Endothelial cell of umbilical vein (primary cell): ENCODE results near the gene STAG1. TPM values are rescaled to one million over a fixed set of nuclear protein-coding genes. Genes with fewer than 3 reads are reported as not detected.

Experiments used
- BruUV-seq: library from RNA; stranded (reverse); fragments of 400-500 nt; replicated peaks from 2 replicates; lab custom pipeline; 2021; lab: Mats Ljungman, UMichigan
- CTCF ChIA-PET: fragments of 300-600, 350-600 bp; sonication (Branson Sonifier 250); formaldehyde crosslinking; loops from one replicate; lab custom pipeline; 2021; ENCODE audit warnings: antibody characterized with exemption, inconsistent platforms; lab: Charles Lee
- POLR2A ChIA-PET: fragments of 300-600, 350-600 bp; sonication (Branson Sonifier 250); formaldehyde crosslinking; loops from one replicate; lab custom pipeline; 2021; ENCODE audit warnings: antibody characterized with exemption, inconsistent platforms; lab: Charles Lee
- DNase-seq: peaks from one replicate; pipeline ENCODE4 v3.0.0-alpha.2; 2011; ENCODE audit warnings: low read depth, low spot score
- FAIRE-seq: peaks from 2 replicates; lab custom pipeline; 2011; peaks lifted over from hg19 to GRCh38; lab: Jason Lieb, UNC
- H2AFZ ChIP-seq: 2 replicates; pipeline ENCODE4 v1.6.0; 2012; ENCODE audit warnings: low read depth, low read length, control low read depth, inconsistent platforms
- H3K27ac ChIP-seq: 2 replicates; pipeline ENCODE4 v1.5.1; 2011; ENCODE audit warnings: low read depth, mild to moderate bottlenecking, control low read depth, low read length, moderate library complexity; ENCODE audit not compliant: insufficient read depth
- H3K27me3 ChIP-seq, 2 experiments: 2 replicates each; pipeline versions ENCODE4 v1.6.0 to v1.6.1; 2011; ENCODE audit warnings: low read length in 2 of 2, mixed read lengths in 1 of 2; ENCODE audit not compliant: control insufficient read depth in 2 of 2, insufficient read depth in 2 of 2
- H3K36me3 ChIP-seq, 2 experiments: 2 replicates in 1 of 2; 3 replicates in 1 of 2; pipeline ENCODE4 v1.5.1; 2011; ENCODE audit warnings: low read length in 2 of 2, mild to moderate bottlenecking in 1 of 2, moderate library complexity in 1 of 2; ENCODE audit not compliant: control insufficient read depth in 2 of 2, insufficient read depth in 2 of 2; ENCODE audit errors: extremely low read depth in 1 of 2
- H3K4me1 ChIP-seq: 3 replicates; pipeline ENCODE4 v1.5.1; 2011; ENCODE audit warnings: mild to moderate bottlenecking, low read length; ENCODE audit not compliant: control insufficient read depth, insufficient read depth; ENCODE audit errors: extremely low read depth
- H3K4me2 ChIP-seq: 2 replicates; pipeline ENCODE4 v1.6.1; 2011; ENCODE audit warnings: low read length, control low read depth, mixed read lengths; ENCODE audit not compliant: insufficient read depth
- H3K4me3 ChIP-seq, 3 experiments: fragments of 200-600 bp in 1 of 3; sonication (generic), shearing (Covaris generic) in 1 of 3; replicated peaks in 1 of 3; 2 replicates each; pipeline ENCODE4 v1.5.1; 2011 to 2016; ENCODE audit warnings: control low read depth in 3 of 3, low read length in 3 of 3, mild to moderate bottlenecking in 2 of 3, inconsistent platforms in 1 of 3, low read depth in 1 of 3, moderate library complexity in 1 of 3; ENCODE audit not compliant: insufficient read depth in 1 of 3
- H3K79me2 ChIP-seq: 2 replicates; pipeline ENCODE4 v1.6.0; 2012; ENCODE audit warnings: low read length, inconsistent platforms; ENCODE audit not compliant: control insufficient read depth, insufficient read depth
- H3K9ac ChIP-seq: replicated peaks from 2 replicates; pipeline ENCODE3; 2011; ENCODE audit warnings: low read length, control low read depth; ENCODE audit not compliant: insufficient read depth; ENCODE audit errors: extremely low read depth
- H3K9me1 ChIP-seq: replicated peaks from 3 replicates; pipeline ENCODE4 v1.6.0; 2011; ENCODE audit warnings: mild to moderate bottlenecking, low read length; ENCODE audit not compliant: control insufficient read depth, insufficient read depth; ENCODE audit errors: extremely low read depth
- H3K9me3 ChIP-seq: replicated peaks from 2 replicates; pipeline ENCODE4 v1.5.1; 2012; ENCODE audit warnings: low read length, inconsistent platforms; ENCODE audit not compliant: control insufficient read depth, insufficient read depth
- H4K20me1 ChIP-seq: replicated peaks from 2 replicates; pipeline ENCODE3; 2011; ENCODE audit warnings: mild to moderate bottlenecking, low read length; ENCODE audit not compliant: control insufficient read depth, insufficient read depth; ENCODE audit errors: extremely low read depth
- EZH2 ChIP-seq: IDR thresholded peaks from 2 replicates; pipeline ENCODE4 v1.6.1; 2012; ENCODE audit warnings: borderline replicate concordance, low read depth, mild to moderate bottlenecking, moderate library complexity, low read length, inconsistent platforms; ENCODE audit not compliant: severe bottlenecking
- FOS ChIP-seq: IDR thresholded peaks from 2 replicates; pipeline ENCODE4 v1.6.1; 2011; ENCODE audit warnings: mild to moderate bottlenecking, low read length, moderate library complexity, borderline replicate concordance; ENCODE audit not compliant: insufficient read depth
- GATA2 ChIP-seq: IDR thresholded peaks from 2 replicates; pipeline ENCODE4 v1.7.0; 2011; ENCODE audit warnings: low read depth, mild to moderate bottlenecking, moderate library complexity, mixed read lengths, low read length; ENCODE audit not compliant: insufficient read length, insufficient read depth
- JUN ChIP-seq: IDR thresholded peaks from 2 replicates; pipeline ENCODE4 v1.6.1; 2011; ENCODE audit warnings: borderline replicate concordance, low read depth; ENCODE audit not compliant: insufficient read length, insufficient read depth
- MYC ChIP-seq: IDR thresholded peaks from one replicate; pipeline ENCODE4 v1.6.1; 2011; ENCODE audit warnings: mild to moderate bottlenecking, low read depth, low read length
- POLR2A ChIP-seq: IDR thresholded peaks from 2 replicates; pipeline ENCODE4 v1.6.1; 2012; ENCODE audit warnings: low read depth, mild to moderate bottlenecking, control low read depth, low read length
- POLR2AphosphoS5 ChIP-seq: IDR thresholded peaks from 2 replicates; pipeline ENCODE4 v1.6.1; 2012; ENCODE audit warnings: low read depth, mild to moderate bottlenecking, control low read depth, low read length, moderate library complexity; ENCODE audit not compliant: insufficient read depth
- dilution Hi-C: fragments of 300-500 bp; cut with MboI; formaldehyde crosslinking; loops from one replicate; pipeline ENCODE4 v1.15.0; 2019; ENCODE audit warnings: low sequenced_read_pairs; ENCODE audit not compliant: extremely low pct_ligation_motif_present
- intact Hi-C: fragments of 100-400 bp; cut with micrococcal nuclease; formaldehyde crosslinking; loops from one replicate; pipeline ENCODE4 v1.10.0; 2022
- polyA plus RNA-seq, 4 experiments: library from polyadenylated mRNA; depleted of rRNA in 3 of 4; stranded (reverse) in 3 of 4; unstranded in 1 of 4; fragments of >200 nt; gene quantifications; 2 replicates each; pipeline versions ENCODE4 v1.2.1 to v1.2.3, GENCODE V29; 2011 to 2012; ENCODE audit warnings: missing spikeins in 1 of 4
- total RNA-seq: library from RNA; stranded (reverse); gene quantifications from 2 replicates; pipeline ENCODE4 v1.2.3, GENCODE V29; 2021
- TF ChIP-seq, protein P1 (sequence below): IDR thresholded peaks from 2 replicates; pipeline ENCODE4 v1.6.1; 2011; ENCODE audit not compliant: insufficient read depth, insufficient read length
- TF ChIP-seq, protein P2 (sequence below), 2 donors: IDR thresholded peaks; 1 replicate in 1 of 2; 2 replicates in 1 of 2; pipeline ENCODE4 v1.5.1; 2011; ENCODE audit warnings: low read length in 2 of 2, mild to moderate bottlenecking in 2 of 2, moderate library complexity in 2 of 2, control low read depth in 1 of 2, inconsistent platforms in 1 of 2, low read depth in 1 of 2; ENCODE audit not compliant: insufficient read depth in 1 of 2; ENCODE audit errors: extremely low read depth in 1 of 2

The STAG1 gene
- total and polyA plus RNA-seq, 2 donors (not counting 3 experiments of a cell fraction or from before 2014, with no cell fraction given), result 7.4 to 42.1 TPM

DNA sequence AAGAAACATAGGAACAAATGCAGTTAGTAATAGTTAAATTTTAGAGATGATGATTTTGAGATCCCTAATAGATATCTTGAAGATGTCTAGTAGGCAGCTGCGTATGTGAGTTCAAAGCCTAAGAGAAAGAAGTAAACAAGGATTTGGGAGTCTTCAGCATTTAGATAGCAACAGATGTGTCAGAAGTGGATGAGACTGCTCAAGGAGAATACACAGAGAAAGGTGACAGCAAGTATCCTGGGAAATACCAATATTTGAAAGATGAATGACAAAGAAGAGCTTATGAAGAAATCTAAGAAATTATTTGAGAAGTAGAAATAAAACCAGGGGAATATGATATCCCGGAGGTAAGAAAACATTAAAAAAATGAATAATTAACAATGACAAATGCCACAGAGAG lies 371.1 kb downstream of the STAG1 start:
- BruUV-seq, result no TSS peak
- Histone ChIP-seq H3K4me1 (no peaks in the 10 kb centered on the region), H3K36me3 (no peaks in the 10 kb centered on the region), H2AFZ (no peak overlapping the region), H3K79me2 (no peaks in the 10 kb centered on the region), H3K9me3 (no peaks in the 10 kb centered on the region), H4K20me1 (no peaks in the 10 kb centered on the region), H3K4me2 (no peak overlapping the region), H3K27me3 (no peaks in the 10 kb centered on the region), H3K9me1 (no peaks in the 10 kb centered on the region), H3K9ac (no peak overlapping the region), H3K27ac (no peak overlapping the region), H3K4me3 (no peak overlapping the region)
- dilution Hi-C loops, result no loop called here
- DNase-seq, result no peak
- ChIA-PET POLR2A (no interaction called here), CTCF (interaction anchor here (0.7 to 1.6 kb wide), 3 partner anchors 10 to 371 kb away, joined by 3 to 13 read pairs (median 6); partner anchors contain the start of gene STAG1)
- no peak for TF ChIP-seq MYC
- no peak for TF ChIP-seq POLR2A
- TF ChIP-seq, protein P1, sequence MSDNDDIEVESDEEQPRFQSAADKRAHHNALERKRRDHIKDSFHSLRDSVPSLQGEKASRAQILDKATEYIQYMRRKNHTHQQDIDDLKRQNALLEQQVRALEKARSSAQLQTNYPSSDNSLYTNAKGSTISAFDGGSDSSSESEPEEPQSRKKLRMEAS, result no peak
- TF ChIP-seq JUN, result no peak
- TF ChIP-seq, protein P2, sequence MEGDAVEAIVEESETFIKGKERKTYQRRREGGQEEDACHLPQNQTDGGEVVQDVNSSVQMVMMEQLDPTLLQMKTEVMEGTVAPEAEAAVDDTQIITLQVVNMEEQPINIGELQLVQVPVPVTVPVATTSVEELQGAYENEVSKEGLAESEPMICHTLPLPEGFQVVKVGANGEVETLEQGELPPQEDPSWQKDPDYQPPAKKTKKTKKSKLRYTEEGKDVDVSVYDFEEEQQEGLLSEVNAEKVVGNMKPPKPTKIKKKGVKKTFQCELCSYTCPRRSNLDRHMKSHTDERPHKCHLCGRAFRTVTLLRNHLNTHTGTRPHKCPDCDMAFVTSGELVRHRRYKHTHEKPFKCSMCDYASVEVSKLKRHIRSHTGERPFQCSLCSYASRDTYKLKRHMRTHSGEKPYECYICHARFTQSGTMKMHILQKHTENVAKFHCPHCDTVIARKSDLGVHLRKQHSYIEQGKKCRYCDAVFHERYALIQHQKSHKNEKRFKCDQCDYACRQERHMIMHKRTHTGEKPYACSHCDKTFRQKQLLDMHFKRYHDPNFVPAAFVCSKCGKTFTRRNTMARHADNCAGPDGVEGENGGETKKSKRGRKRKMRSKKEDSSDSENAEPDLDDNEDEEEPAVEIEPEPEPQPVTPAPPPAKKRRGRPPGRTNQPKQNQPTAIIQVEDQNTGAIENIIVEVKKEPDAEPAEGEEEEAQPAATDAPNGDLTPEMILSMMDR (IDR thresholded peaks at IDR 0.05; ENCODE audit: extremely low read depth in 1 of 2, insufficient read depth in 1 of 2, low read depth in 1 of 2, low read length in 2 of 2), result no peak
- no peak for TF ChIP-seq EZH2
- no peak for TF ChIP-seq GATA2
- no peak for TF ChIP-seq POLR2AphosphoS5
- no peak for TF ChIP-seq FOS
- no peak for FAIRE-seq
- intact Hi-C loops, result no loop called here
